Stimulated activated CD4-positive, alpha-beta T cell treated with anti-CD3 and anti-CD28 coated beads, TNF-alpha, amount 100 ng/mL, for 48 hours (primary cell): Measurements from ENCODE around the gene RPUSD1.

Experiments used
- DNase-seq, 3 donors: peaks; one replicate each; pipeline ENCODE4 v3.0.0-alpha.2; 2020; ENCODE audit warnings: low read depth in 3 of 3

The RPUSD1 gene

GRCh38 chr16:799111-799947 is 11.1 kb upstream of the RPUSD1 start:
- DNase-seq, result no peak

- no peak for DNase-seq
Observed at GRCh38 chr16:798666-799065, 10.5 kb upstream of the RPUSD1 start.

- DNase-seq, result no peak
Observed at GRCh38 chr16:797686-798085, 9.5 kb upstream of the RPUSD1 start.

GRCh38 chr16:797120-797420 is 8.9 kb upstream of the RPUSD1 start:
- peak in 1 of 3 donors; percentile 29 for DNase-seq

GRCh38 chr16:796296-797119 is 8.3 kb upstream of the RPUSD1 start:
- DNase-seq, result no peak

GRCh38 chr16:795580-796229 is 7.5 kb upstream of the RPUSD1 start:
- no peak for DNase-seq

GRCh38 chr16:794853-795466 is 6.8 kb upstream of the RPUSD1 start:
- no peak for DNase-seq

- DNase-seq, result no peak
Observed at GRCh38 chr16:794091-794822, 6.1 kb upstream of the RPUSD1 start.

- no peak for DNase-seq
Observed at GRCh38 chr16:793414-793813, 5.2 kb upstream of the RPUSD1 start.

GRCh38 chr16:792221-792995 is 4.2 kb upstream of the RPUSD1 start:
- DNase-seq, result no peak

GRCh38 chr16:791131-791530 is 3.0 kb upstream of the RPUSD1 start:
- DNase-seq, result no peak

- DNase-seq, result no peak
Observed at GRCh38 chr16:790086-790485, 1.9 kb upstream of the RPUSD1 start.

GRCh38 chr16:789191-789850 is 1.1 kb upstream of the RPUSD1 start:
- DNase-seq, result no peak

GRCh38 chr16:788399-789126 is 382 bp upstream of the RPUSD1 start, which contains the start of gene CHTF18:
Gene CHTF18 (plus strand): TSS chr16:788620. CDS start chr16:788685, 65 bp downstream.
- peak; percentile 88 to 90 (median 88) for DNase-seq

- no peak for DNase-seq
Observed at GRCh38 chr16:787321-787966, 737 bp downstream of the RPUSD1 start.

GRCh38 chr16:785563-786535 is 2.3 kb downstream of the RPUSD1 start:
- peak; percentile 51 to 73 (median 60) for DNase-seq

- no peak for DNase-seq
Observed at GRCh38 chr16:784431-784830, 3.8 kb downstream of the RPUSD1 start.
